Measurements from ENCODE around the gene ORMDL2. TPM values are rescaled to one million over a fixed set of nuclear protein-coding genes. Genes with fewer than 3 reads are reported as not detected.

ORMDL2 gene
- total and polyA plus RNA-seq, 2 experiments from 2014 or later: 18.0 to 55.1 TPM

- TF ChIP-seq CTCF (conservative IDR thresholded peaks at IDR 0.05; ENCODE audit: low read depth in 2 of 2) (no peak), JUNB (IDR thresholded peaks at IDR 0.05; ENCODE audit: unreplicated experiment) (no peak), CREB1 (CRISPR knock-in tag; IDR thresholded peaks at IDR 0.05; ENCODE audit: low read depth) (no peak), EZH2phosphoT487 (IDR thresholded peaks at IDR 0.05; ENCODE audit: unreplicated experiment) (no peak)
- TF ChIP-seq, protein P1, sequence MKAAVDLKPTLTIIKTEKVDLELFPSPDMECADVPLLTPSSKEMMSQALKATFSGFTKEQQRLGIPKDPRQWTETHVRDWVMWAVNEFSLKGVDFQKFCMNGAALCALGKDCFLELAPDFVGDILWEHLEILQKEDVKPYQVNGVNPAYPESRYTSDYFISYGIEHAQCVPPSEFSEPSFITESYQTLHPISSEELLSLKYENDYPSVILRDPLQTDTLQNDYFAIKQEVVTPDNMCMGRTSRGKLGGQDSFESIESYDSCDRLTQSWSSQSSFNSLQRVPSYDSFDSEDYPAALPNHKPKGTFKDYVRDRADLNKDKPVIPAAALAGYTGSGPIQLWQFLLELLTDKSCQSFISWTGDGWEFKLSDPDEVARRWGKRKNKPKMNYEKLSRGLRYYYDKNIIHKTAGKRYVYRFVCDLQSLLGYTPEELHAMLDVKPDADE (IDR thresholded peaks at IDR 0.05): no peak
Observed at GRCh38 chr12:55842681-55843429, 25.0 kb downstream of the ORMDL2 start, which contains the start of gene MMP19 (continued).

DNA sequence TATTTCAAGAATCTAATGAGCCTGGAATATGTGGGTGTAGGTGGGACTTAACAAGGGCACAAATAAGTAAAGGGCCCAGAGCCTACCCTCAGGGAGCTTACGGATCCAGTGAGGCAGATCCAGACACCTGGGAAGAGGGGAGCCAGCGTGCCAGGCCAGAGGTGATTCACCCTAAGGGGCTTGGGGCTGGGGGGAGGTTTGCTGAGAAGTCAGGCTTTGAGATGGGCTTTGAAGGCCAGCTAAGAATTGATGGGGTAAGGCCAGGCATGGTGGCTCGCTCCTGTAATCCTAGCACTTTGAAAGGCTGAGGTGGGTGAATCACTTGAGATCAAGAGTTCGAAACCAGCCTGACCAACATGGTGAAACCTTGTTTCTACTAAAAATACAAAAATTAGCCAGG, 25.6 kb downstream of the ORMDL2 start:
- 0 out of 2 replicates have a peak, but pooled peaks cover 3% of the 10 kb centered on the region for H3F3A ChIP-seq (replicated peaks; ENCODE audit: low read depth)
- H3K4me2 ChIP-seq: no peak overlapping the region
- no peaks in the 10 kb centered on the region for H4K20me1 ChIP-seq (replicated peaks; ENCODE audit: insufficient read depth)
- peaks cover 14% of the 10 kb centered on the region for H3K27me3 Mint-ChIP-seq (ENCODE audit: insufficient read depth, low read depth, poor library complexity)
- H3K36me3 ChIP-seq (ENCODE audit: insufficient read depth): no peaks in the 10 kb centered on the region
- H3K4me1 ChIP-seq (ENCODE audit: insufficient read depth): peaks cover 8% of the 10 kb centered on the region; the same call in 1 of the 2 replicates
- no peak for TF ChIP-seq POLR2AphosphoS5 (IDR thresholded peaks at IDR 0.05; ENCODE audit: low read depth)
- no peak for TF ChIP-seq JUNB (IDR thresholded peaks at IDR 0.05; ENCODE audit: unreplicated experiment)
- TF ChIP-seq, protein P1 (IDR thresholded peaks at IDR 0.05): no peak
- TF ChIP-seq, protein P2, sequence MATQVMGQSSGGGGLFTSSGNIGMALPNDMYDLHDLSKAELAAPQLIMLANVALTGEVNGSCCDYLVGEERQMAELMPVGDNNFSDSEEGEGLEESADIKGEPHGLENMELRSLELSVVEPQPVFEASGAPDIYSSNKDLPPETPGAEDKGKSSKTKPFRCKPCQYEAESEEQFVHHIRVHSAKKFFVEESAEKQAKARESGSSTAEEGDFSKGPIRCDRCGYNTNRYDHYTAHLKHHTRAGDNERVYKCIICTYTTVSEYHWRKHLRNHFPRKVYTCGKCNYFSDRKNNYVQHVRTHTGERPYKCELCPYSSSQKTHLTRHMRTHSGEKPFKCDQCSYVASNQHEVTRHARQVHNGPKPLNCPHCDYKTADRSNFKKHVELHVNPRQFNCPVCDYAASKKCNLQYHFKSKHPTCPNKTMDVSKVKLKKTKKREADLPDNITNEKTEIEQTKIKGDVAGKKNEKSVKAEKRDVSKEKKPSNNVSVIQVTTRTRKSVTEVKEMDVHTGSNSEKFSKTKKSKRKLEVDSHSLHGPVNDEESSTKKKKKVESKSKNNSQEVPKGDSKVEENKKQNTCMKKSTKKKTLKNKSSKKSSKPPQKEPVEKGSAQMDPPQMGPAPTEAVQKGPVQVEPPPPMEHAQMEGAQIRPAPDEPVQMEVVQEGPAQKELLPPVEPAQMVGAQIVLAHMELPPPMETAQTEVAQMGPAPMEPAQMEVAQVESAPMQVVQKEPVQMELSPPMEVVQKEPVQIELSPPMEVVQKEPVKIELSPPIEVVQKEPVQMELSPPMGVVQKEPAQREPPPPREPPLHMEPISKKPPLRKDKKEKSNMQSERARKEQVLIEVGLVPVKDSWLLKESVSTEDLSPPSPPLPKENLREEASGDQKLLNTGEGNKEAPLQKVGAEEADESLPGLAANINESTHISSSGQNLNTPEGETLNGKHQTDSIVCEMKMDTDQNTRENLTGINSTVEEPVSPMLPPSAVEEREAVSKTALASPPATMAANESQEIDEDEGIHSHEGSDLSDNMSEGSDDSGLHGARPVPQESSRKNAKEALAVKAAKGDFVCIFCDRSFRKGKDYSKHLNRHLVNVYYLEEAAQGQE (IDR thresholded peaks at IDR 0.05; ENCODE audit: unreplicated experiment): no peak
- TF ChIP-seq EZH2phosphoT487 (IDR thresholded peaks at IDR 0.05; ENCODE audit: unreplicated experiment): no peak
- TF ChIP-seq ZNF331 (CRISPR knock-in tag; IDR thresholded peaks at IDR 0.05; ENCODE audit: low read depth): no peak
- TF ChIP-seq NANOG (IDR thresholded peaks at IDR 0.05; ENCODE audit: borderline replicate concordance): no peak
- no peak overlapping the region for H2AFZ ChIP-seq
- H3K79me2 ChIP-seq (replicated peaks; ENCODE audit: insufficient read depth): no peaks in the 10 kb centered on the region
- H3K27ac ChIP-seq (ENCODE audit: low read depth): no peak overlapping the region
- peaks cover 30% of the 10 kb centered on the region for H3K4me1 Mint-ChIP-seq
- H3K4me3 ChIP-seq: no peak overlapping the region
- peaks cover 4% of the 10 kb centered on the region; the same call in 1 of the 2 replicates for H3K9me2 ChIP-seq (ENCODE audit: insufficient read depth)
- no peak overlapping the region for H3K27ac Mint-ChIP-seq
- H3K9me3 Mint-ChIP-seq: no peaks in the 10 kb centered on the region
- no peak overlapping the region for H3K4me3 Mint-ChIP-seq
- no peaks in the 10 kb centered on the region for H3K27me3 ChIP-seq (ENCODE audit: insufficient read depth)
- no peak for ATAC-seq
- no peaks in the 10 kb centered on the region; the same call in 2 of the 3 replicates for H3K36me3 Mint-ChIP-seq (ENCODE audit: low read depth)
- no peak for DNase-seq (ENCODE audit: low spot score)
